Kidney capillary endothelial cell (primary cell): ENCODE data around the gene DIPK2A.

ENCODE experiments used
- DNase-seq: peaks from one replicate; pipeline ENCODE4 v3.0.0-alpha.2; 2018; ENCODE audit warnings: low spot score

DIPK2A gene

GRCh38 chr3:143971359-143972154 lies at the start of gene DIPK2A:
TSS of gene DIPK2A (plus strand) at chr3:143971823. CDS start at chr3:143972333, 510 bp downstream.
- peak; percentile 89 for DNase-seq

- no peak for DNase-seq
These were observed 46.9 kb upstream of the DIPK2A start for GRCh38 chr3:143924522-143925285.

GRCh38 chr3:143928056-143928455 lies 43.6 kb upstream of the DIPK2A start:
- DNase-seq = no peak

GRCh38 chr3:143928541-143929255 lies 42.9 kb upstream of the DIPK2A start:
- DNase-seq = no peak

GRCh38 chr3:143934791-143935190 lies 36.8 kb upstream of the DIPK2A start:
- no peak for DNase-seq

- DNase-seq = no peak
These were observed 35.9 kb upstream of the DIPK2A start for GRCh38 chr3:143935678-143936077.

GRCh38 chr3:143950810-143951209 lies 20.8 kb upstream of the DIPK2A start:
- no peak for DNase-seq

- DNase-seq = peak; percentile 33
These were observed 20.2 kb upstream of the DIPK2A start for GRCh38 chr3:143951351-143951971.

- no peak for DNase-seq
These were observed 19.0 kb upstream of the DIPK2A start for GRCh38 chr3:143952569-143953072.

GRCh38 chr3:143955113-143955512 lies 16.5 kb upstream of the DIPK2A start:
- no peak for DNase-seq

- no peak for DNase-seq
These were observed 14.8 kb upstream of the DIPK2A start for GRCh38 chr3:143956838-143957237.

GRCh38 chr3:143957453-143957852 lies 14.2 kb upstream of the DIPK2A start:
- no peak for DNase-seq

- no peak for DNase-seq
These were observed 12.7 kb upstream of the DIPK2A start for GRCh38 chr3:143958966-143959365.

- DNase-seq = no peak
These were observed 10.3 kb upstream of the DIPK2A start for GRCh38 chr3:143961342-143961741.

GRCh38 chr3:143963946-143964345 lies 7.7 kb upstream of the DIPK2A start:
- no peak for DNase-seq

- peak; percentile 44 for DNase-seq
These were observed 757 bp upstream of the DIPK2A start for GRCh38 chr3:143970773-143971358.

- no peak for DNase-seq
These were observed 507 bp downstream of the DIPK2A start for GRCh38 chr3:143972155-143972504.

GRCh38 chr3:143972505-143973258 lies 1.1 kb downstream of the DIPK2A start:
- DNase-seq = peak; percentile 60

GRCh38 chr3:143973259-143974021 lies 1.8 kb downstream of the DIPK2A start:
- peak; percentile 46 for DNase-seq
